Panc1 (cell line): Measurements from ENCODE around the gene PTEN. TPM values are rescaled to one million over a fixed set of nuclear protein-coding genes. Genes with fewer than 3 reads are reported as not detected.
"Not testable (repeated sequence)": the region's sequence is repeated elsewhere in the genome, so short reads cannot be mapped to it uniquely, and the experiment has no call there.

Experiments used
- ATAC-seq: fragments of 200-7000 bp; cut with Tn5 transposase; 2 replicates; pipeline ENCODE4 v1.9.1; 2020; ENCODE audit warnings: mild to moderate bottlenecking, moderate library complexity
- BruUV-seq: library from RNA; stranded (reverse); fragments of 400-500 nt; replicated peaks from 2 replicates; lab custom pipeline; 2021; lab: Mats Ljungman, UMichigan
- CTCF ChIA-PET: fragments of 300-600 bp; sonication (Branson Sonifier 250); formaldehyde crosslinking; loops from one replicate; lab custom pipeline; 2022; ENCODE audit warnings: antibody characterized with exemption; lab: Charles Lee
- POLR2A ChIA-PET: fragments of 300-600 bp; sonication (Branson Sonifier 250); formaldehyde crosslinking; loops from one replicate; lab custom pipeline; 2022; ENCODE audit warnings: antibody characterized with exemption; lab: Charles Lee
- DNase-seq: peaks from one replicate; pipeline ENCODE4 v3.0.0-alpha.2; 2010; ENCODE audit warnings: low read depth, low spot score
- H3K27ac ChIP-seq: 2 replicates; pipeline ENCODE4 v1.5.1; 2011; ENCODE audit warnings: mild to moderate bottlenecking, low read length, inconsistent platforms
- H3K27me3 ChIP-seq: fragments of 200-500 bp; sonication (Bioruptor generic); 2 replicates; pipeline ENCODE4 v1.6.0; 2014; ENCODE audit warnings: low read length, inconsistent platforms; ENCODE audit not compliant: control insufficient read depth, insufficient read depth
- H3K36me3 ChIP-seq: fragments of 200-500 bp; sonication (Bioruptor generic); 2 replicates; pipeline ENCODE4 v1.5.1; 2014; ENCODE audit warnings: inconsistent platforms, mild to moderate bottlenecking, low read length, moderate library complexity; ENCODE audit not compliant: control insufficient read depth, insufficient read depth
- H3K4me1 ChIP-seq: 2 replicates; pipeline ENCODE4 v1.5.1; 2011; ENCODE audit warnings: inconsistent platforms, mild to moderate bottlenecking, low read length, moderate library complexity; ENCODE audit not compliant: control insufficient read depth, insufficient read depth
- H3K4me3 ChIP-seq, 2 experiments: 2 replicates each; pipeline ENCODE4 v1.5.1; 2011 to 2012; ENCODE audit warnings: low read depth in 2 of 2, low read length in 2 of 2, mild to moderate bottlenecking in 2 of 2, inconsistent platforms in 1 of 2, moderate library complexity in 1 of 2
- H3K9me3 ChIP-seq: fragments of 200-500 bp; sonication (Bioruptor generic); 2 replicates; pipeline ENCODE4 v1.5.1; 2014; ENCODE audit warnings: low read depth, mild to moderate bottlenecking, inconsistent platforms, low read length, moderate library complexity; ENCODE audit not compliant: control insufficient read depth, insufficient read depth
- POLR2AphosphoS5 ChIP-seq: IDR thresholded peaks from 2 replicates; pipeline ENCODE4 v1.6.1; 2012; ENCODE audit warnings: mild to moderate bottlenecking, low read depth, low read length, moderate library complexity
- SIN3A ChIP-seq: IDR thresholded peaks from 2 replicates; pipeline ENCODE4 v1.6.1; 2012; ENCODE audit warnings: low read depth, mild to moderate bottlenecking, low read length, moderate library complexity, borderline replicate concordance; ENCODE audit not compliant: insufficient read depth
- in situ Hi-C: cut with HindIII; loops from 2 replicates; pipeline ENCODE4 v1.10.0; 2016; ENCODE audit warnings: low sequenced_read_pairs, low pct_unique_long_range_greater_than_20kb
- intact Hi-C: fragments of 100-400 bp; cut with micrococcal nuclease; formaldehyde crosslinking; loops from one replicate; pipeline ENCODE4 v1.10.0; 2022; ENCODE audit not compliant: unreplicated experiment
- total RNA-seq: library from RNA; stranded (reverse); gene quantifications from one replicate; pipeline ENCODE4 v1.2.1, GENCODE V29; 2021; ENCODE audit not compliant: unreplicated experiment
- TF ChIP-seq, protein P1 (sequence below): fragments of 450-650 bp; IDR thresholded peaks from 2 replicates; pipeline ENCODE4 v1.5.1; 2017; ENCODE audit warnings: mild to moderate bottlenecking
- TF ChIP-seq, protein P2 (sequence below), 2 experiments: IDR thresholded peaks; 2 replicates each; pipeline ENCODE4 v1.6.1; 2011 to 2012; ENCODE audit warnings: low read depth in 2 of 2, control low read depth in 1 of 2, low read length in 1 of 2, mild to moderate bottlenecking in 1 of 2, moderate library complexity in 1 of 2; ENCODE audit not compliant: insufficient read depth in 1 of 2

PTEN gene
- total RNA-seq, 1 experiment from 2014 or later = 88.9 TPM

DNA sequence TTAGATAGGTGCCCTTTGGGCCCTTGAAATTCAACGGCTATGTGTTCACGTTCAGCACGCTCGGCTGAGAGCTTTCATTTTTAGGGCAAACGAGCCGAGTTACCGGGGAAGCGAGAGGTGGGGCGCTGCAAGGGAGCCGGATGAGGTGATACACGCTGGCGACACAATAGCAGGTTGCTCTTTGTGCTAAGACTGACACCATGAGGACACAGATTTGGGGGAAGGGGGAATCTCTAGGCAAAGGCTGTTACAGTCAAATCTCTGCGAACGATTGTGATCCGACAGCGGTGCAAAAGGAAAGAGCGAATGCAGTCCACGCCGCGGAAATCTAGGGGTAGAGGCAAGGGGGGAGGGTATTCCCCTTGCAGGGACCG is 759 bp upstream of the PTEN start:
- intact Hi-C loops (loop anchor here (2.0 kb wide), 1 partner anchor 252 kb away; no protein-coding TSS in a partner anchor), in situ Hi-C loops (no loop called here)
- ChIA-PET POLR2A (interaction anchor here (0.6 to 0.9 kb wide), 2 partner anchors 215 to 720 kb away, joined by 6 to 9 read pairs; no protein-coding TSS in a partner anchor), CTCF (interaction anchor here (1.6 kb wide), 1 partner anchor 12 kb away, joined by 6 read pairs; no protein-coding TSS in a partner anchor)
- Histone ChIP-seq H3K4me1 (peaks cover 16% of the 10 kb centered on the region), H3K9me3 (no peaks in the 10 kb centered on the region), H3K27ac (peak overlapping the region; percentile 93), H3K27me3 (no peaks in the 10 kb centered on the region), H3K36me3 (peaks cover 4% of the 10 kb centered on the region), H3K4me3 (peak overlapping the region; percentile 67 to 97)
- no TSS peak for BruUV-seq
- TF ChIP-seq, protein P1, sequence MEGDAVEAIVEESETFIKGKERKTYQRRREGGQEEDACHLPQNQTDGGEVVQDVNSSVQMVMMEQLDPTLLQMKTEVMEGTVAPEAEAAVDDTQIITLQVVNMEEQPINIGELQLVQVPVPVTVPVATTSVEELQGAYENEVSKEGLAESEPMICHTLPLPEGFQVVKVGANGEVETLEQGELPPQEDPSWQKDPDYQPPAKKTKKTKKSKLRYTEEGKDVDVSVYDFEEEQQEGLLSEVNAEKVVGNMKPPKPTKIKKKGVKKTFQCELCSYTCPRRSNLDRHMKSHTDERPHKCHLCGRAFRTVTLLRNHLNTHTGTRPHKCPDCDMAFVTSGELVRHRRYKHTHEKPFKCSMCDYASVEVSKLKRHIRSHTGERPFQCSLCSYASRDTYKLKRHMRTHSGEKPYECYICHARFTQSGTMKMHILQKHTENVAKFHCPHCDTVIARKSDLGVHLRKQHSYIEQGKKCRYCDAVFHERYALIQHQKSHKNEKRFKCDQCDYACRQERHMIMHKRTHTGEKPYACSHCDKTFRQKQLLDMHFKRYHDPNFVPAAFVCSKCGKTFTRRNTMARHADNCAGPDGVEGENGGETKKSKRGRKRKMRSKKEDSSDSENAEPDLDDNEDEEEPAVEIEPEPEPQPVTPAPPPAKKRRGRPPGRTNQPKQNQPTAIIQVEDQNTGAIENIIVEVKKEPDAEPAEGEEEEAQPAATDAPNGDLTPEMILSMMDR = no peak
- TF ChIP-seq SIN3A = no peak
- TF ChIP-seq, protein P2, sequence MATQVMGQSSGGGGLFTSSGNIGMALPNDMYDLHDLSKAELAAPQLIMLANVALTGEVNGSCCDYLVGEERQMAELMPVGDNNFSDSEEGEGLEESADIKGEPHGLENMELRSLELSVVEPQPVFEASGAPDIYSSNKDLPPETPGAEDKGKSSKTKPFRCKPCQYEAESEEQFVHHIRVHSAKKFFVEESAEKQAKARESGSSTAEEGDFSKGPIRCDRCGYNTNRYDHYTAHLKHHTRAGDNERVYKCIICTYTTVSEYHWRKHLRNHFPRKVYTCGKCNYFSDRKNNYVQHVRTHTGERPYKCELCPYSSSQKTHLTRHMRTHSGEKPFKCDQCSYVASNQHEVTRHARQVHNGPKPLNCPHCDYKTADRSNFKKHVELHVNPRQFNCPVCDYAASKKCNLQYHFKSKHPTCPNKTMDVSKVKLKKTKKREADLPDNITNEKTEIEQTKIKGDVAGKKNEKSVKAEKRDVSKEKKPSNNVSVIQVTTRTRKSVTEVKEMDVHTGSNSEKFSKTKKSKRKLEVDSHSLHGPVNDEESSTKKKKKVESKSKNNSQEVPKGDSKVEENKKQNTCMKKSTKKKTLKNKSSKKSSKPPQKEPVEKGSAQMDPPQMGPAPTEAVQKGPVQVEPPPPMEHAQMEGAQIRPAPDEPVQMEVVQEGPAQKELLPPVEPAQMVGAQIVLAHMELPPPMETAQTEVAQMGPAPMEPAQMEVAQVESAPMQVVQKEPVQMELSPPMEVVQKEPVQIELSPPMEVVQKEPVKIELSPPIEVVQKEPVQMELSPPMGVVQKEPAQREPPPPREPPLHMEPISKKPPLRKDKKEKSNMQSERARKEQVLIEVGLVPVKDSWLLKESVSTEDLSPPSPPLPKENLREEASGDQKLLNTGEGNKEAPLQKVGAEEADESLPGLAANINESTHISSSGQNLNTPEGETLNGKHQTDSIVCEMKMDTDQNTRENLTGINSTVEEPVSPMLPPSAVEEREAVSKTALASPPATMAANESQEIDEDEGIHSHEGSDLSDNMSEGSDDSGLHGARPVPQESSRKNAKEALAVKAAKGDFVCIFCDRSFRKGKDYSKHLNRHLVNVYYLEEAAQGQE (IDR thresholded peaks at IDR 0.05; ENCODE audit: insufficient read depth in 1 of 2, low read depth in 2 of 2, low read length in 1 of 2) = no peak
- no peak for DNase-seq
- ATAC-seq = peak; percentile 32

DNA sequence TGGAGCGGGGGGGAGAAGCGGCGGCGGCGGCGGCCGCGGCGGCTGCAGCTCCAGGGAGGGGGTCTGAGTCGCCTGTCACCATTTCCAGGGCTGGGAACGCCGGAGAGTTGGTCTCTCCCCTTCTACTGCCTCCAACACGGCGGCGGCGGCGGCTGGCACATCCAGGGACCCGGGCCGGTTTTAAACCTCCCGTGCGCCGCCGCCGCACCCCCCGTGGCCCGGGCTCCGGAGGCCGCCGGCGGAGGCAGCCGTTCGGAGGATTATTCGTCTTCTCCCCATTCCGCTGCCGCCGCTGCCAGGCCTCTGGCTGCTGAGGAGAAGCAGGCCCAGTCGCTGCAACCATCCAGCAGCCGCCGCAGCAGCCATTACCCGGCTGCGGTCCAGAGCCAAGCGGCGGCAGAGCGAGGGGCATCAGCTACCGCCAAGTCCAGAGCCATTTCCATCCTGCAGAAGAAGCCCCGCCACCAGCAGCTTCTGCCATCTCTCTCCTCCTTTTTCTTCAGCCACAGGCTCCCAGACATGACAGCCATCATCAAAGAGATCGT is 598 bp downstream of the PTEN start:
- POLR2A ChIA-PET = interaction anchor here (0.6 kb wide), 2 partner anchors 21 to 388 kb away, joined by 3 read pairs; no protein-coding TSS in a partner anchor
- CTCF ChIA-PET = not testable (repeated sequence)

DNA sequence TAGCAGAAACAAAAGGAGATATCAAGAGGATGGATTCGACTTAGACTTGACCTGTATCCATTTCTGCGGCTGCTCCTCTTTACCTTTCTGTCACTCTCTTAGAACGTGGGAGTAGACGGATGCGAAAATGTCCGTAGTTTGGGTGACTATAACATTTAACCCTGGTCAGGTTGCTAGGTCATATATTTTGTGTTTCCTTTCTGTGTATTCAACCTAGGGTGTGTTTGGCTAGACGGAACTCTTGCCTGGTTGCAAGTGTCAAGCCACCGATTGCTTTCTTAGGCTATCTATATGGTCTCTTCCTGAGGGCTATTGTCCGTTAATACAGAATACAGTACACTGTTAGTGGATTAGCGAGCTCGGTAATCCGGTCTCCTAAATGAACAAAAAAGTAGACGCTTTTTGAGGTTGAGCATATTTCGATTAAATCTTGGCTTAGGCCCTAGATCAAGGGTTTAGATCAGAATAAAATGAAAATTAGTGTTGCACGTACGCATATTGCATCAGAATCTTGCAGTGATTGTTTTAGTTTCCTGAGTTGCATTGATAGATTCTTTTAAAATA is 1.2 kb downstream of the PTEN start:
- no TSS peak for BruUV-seq

More for the DNA sequence above, 598 bp downstream of the PTEN start:
- TF ChIP-seq SIN3A = 0 out of 2 replicates have a peak, but pooled peaks have one; percentile 51
- ATAC-seq = peak; percentile 4; the same call in 1 of the 2 replicates
- intact Hi-C loops = loop anchor here (2.0 kb wide), 1 partner anchor 251 kb away; no protein-coding TSS in a partner anchor
- DNase-seq, in situ Hi-C loops, H3K36me3 ChIP-seq, BruUV-seq, H3K9me3 ChIP-seq, H3K27me3 ChIP-seq: not testable (repeated sequence)
- H3K4me3 ChIP-seq = peak overlapping the region; percentile 67 to 81
- peak overlapping the region; percentile 81 for H3K27ac ChIP-seq
- peaks cover 25% of the 10 kb centered on the region for H3K4me1 ChIP-seq

More for the DNA sequence above, 1.2 kb downstream of the PTEN start:
- ChIA-PET POLR2A (interaction anchor here (0.6 kb wide), 1 partner anchor 22 kb away, joined by 3 read pairs; no protein-coding TSS in a partner anchor), CTCF (no interaction called here)
- no peak for TF ChIP-seq POLR2AphosphoS5
- no peak for DNase-seq
- Histone ChIP-seq H3K27me3 (no peaks in the 10 kb centered on the region), H3K4me1 (peaks cover 25% of the 10 kb centered on the region), H3K4me3 (peak overlapping the region; percentile 67 to 81), H3K36me3 (peaks cover 5% of the 10 kb centered on the region), H3K27ac (peak overlapping the region; percentile 81), H3K9me3 (no peaks in the 10 kb centered on the region)
- intact Hi-C loops (loop anchor here (5.0 kb wide), 1 partner anchor 93 kb away; no protein-coding TSS in a partner anchor), in situ Hi-C loops (no loop called here)
- no peak for ATAC-seq
